Measurements from ENCODE around the gene ACSS1.

Gene ACSS1

GRCh38 chr20:25058847-25059810 is 1.2 kb upstream of the ACSS1 start:
- no peak for DNase-seq (ENCODE audit: low read depth in 2 of 2)

GRCh38 chr20:25057234-25058050 is 497 bp downstream of the ACSS1 start:
- DNase-seq (ENCODE audit: low read depth in 2 of 2) = peak; percentile 53 to 56

GRCh38 chr20:25056690-25057233 is 1.2 kb downstream of the ACSS1 start:
- no peak for DNase-seq (ENCODE audit: low read depth in 2 of 2)

- no peak for DNase-seq (ENCODE audit: low read depth in 2 of 2)
Measured at GRCh38 chr20:25055711-25056495, 2.0 kb downstream of the ACSS1 start.

- no peak for DNase-seq (ENCODE audit: low read depth in 2 of 2)
Measured at GRCh38 chr20:25054995-25055629, 2.8 kb downstream of the ACSS1 start.

- DNase-seq (ENCODE audit: low read depth in 2 of 2) = no peak
Measured at GRCh38 chr20:25054096-25054820, 3.7 kb downstream of the ACSS1 start.

- no peak for DNase-seq (ENCODE audit: low read depth in 2 of 2)
Measured at GRCh38 chr20:25053255-25054031, 4.5 kb downstream of the ACSS1 start.

- no peak for DNase-seq (ENCODE audit: low read depth in 2 of 2)
Measured at GRCh38 chr20:25052255-25053194, 5.4 kb downstream of the ACSS1 start.

GRCh38 chr20:25051386-25052155 is 6.4 kb downstream of the ACSS1 start:
- DNase-seq (ENCODE audit: low read depth in 2 of 2) = no peak

GRCh38 chr20:25050501-25051350 is 7.2 kb downstream of the ACSS1 start:
- no peak for DNase-seq (ENCODE audit: low read depth in 2 of 2)

GRCh38 chr20:25050082-25050481 is 7.9 kb downstream of the ACSS1 start:
- DNase-seq (ENCODE audit: low read depth in 2 of 2) = no peak

GRCh38 chr20:25049261-25050060 is 8.5 kb downstream of the ACSS1 start:
- no peak for DNase-seq (ENCODE audit: low read depth in 2 of 2)

- no peak for DNase-seq (ENCODE audit: low read depth in 2 of 2)
Measured at GRCh38 chr20:25048519-25048952, 9.4 kb downstream of the ACSS1 start.

- no peak for DNase-seq (ENCODE audit: low read depth in 2 of 2)
Measured at GRCh38 chr20:25047766-25048165, 10.2 kb downstream of the ACSS1 start.

- no peak for DNase-seq (ENCODE audit: low read depth in 2 of 2)
Measured at GRCh38 chr20:25046736-25047666, 10.9 kb downstream of the ACSS1 start.
